GM12873 (cell line): ENCODE results near the gene ICE2.

ENCODE experiments used
- TF ChIP-seq, protein P1 (sequence below): IDR thresholded peaks from 2 replicates; pipeline ENCODE4 v1.5.1; 2012; ENCODE audit warnings: low read depth, mild to moderate bottlenecking, moderate library complexity, low read length, control low read depth; ENCODE audit not compliant: insufficient read depth; ENCODE audit errors: missing control alignments

The ICE2 gene

DNA sequence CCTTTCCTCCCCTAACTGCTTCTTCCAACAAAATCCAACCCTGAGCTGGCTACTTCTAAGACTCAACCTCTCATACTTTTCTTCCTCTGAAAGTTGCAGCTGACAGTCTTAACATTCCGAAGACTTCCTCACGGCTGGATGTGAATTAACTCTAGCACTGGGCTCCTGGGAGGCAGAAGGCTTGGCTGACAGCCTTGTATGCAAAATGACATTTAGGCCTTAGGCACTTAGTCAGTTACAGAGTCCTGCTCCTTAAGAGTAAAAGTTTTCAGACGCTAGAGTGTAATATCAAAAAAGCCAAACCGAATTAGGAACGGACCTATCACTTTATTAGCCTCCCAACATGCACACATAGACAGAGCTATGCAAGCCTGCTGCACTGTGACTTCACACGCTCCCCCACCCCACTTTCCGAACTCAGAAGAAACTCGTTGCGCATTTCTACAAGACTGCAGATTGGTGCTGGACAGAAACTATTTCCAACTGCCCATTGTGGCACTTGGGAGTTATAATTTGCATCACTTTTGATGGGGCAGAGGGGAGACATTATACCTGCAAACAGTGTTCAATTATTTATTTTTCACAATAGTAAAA is 65.6 kb downstream of the ICE2 start:
- TF ChIP-seq, protein P1, sequence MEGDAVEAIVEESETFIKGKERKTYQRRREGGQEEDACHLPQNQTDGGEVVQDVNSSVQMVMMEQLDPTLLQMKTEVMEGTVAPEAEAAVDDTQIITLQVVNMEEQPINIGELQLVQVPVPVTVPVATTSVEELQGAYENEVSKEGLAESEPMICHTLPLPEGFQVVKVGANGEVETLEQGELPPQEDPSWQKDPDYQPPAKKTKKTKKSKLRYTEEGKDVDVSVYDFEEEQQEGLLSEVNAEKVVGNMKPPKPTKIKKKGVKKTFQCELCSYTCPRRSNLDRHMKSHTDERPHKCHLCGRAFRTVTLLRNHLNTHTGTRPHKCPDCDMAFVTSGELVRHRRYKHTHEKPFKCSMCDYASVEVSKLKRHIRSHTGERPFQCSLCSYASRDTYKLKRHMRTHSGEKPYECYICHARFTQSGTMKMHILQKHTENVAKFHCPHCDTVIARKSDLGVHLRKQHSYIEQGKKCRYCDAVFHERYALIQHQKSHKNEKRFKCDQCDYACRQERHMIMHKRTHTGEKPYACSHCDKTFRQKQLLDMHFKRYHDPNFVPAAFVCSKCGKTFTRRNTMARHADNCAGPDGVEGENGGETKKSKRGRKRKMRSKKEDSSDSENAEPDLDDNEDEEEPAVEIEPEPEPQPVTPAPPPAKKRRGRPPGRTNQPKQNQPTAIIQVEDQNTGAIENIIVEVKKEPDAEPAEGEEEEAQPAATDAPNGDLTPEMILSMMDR: no peak

DNA sequence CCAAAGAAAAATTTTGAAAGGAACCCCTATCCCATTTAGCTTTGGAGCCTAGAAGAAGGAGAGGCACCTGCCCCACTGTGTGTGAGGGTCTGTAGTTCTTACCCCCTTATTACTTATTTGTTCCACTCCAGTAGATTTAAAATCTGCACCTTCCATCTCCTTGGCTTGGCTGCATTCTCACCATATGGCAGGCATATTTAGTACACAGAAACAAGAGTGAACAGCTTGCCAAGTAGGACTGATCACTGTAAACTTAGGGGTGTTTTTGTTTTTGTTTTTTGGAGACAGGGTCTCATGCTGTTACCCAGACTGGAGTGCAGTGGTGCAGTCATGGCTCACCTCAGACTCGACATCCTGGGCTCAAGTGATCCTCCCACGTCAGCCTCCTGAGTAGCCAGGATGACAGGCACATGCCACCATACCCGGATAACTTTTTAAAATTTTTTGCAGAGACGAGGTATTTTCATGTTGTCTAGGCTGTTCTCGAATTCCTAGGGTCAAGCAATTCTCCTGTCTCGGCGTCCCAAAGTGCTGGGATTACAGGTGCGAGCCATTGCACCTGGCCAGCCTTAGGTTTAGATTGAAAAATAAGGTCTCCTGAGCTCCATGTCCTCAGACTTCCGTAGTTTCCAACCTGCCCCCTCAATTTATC is 67.0 kb downstream of the ICE2 start:
- TF ChIP-seq, protein P1: no peak

DNA sequence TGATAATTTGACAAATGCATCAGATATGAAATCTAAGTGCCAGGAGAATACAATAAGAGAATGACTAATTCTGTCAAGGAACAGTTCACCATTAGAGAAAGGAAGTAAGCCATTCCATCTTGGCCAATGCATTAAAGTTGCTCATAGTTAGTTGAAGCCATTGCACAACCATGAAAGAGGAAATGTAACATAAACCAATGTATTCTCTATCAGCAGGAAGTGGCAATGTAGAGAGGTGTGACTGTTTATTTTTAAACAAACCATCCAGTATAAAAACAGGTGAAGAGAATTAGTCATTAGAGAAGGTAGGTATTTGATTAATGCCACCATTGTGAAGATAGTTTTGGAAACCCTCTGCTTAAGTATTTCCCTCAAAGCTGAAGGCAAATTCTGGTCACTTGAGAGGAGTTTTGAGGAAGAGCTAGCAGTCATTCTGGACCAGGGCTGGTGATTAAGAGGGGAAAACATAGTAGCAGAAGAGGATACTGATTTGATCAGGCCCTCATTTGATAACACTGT is 70.4 kb downstream of the ICE2 start:
- TF ChIP-seq, protein P1: no peak

DNA sequence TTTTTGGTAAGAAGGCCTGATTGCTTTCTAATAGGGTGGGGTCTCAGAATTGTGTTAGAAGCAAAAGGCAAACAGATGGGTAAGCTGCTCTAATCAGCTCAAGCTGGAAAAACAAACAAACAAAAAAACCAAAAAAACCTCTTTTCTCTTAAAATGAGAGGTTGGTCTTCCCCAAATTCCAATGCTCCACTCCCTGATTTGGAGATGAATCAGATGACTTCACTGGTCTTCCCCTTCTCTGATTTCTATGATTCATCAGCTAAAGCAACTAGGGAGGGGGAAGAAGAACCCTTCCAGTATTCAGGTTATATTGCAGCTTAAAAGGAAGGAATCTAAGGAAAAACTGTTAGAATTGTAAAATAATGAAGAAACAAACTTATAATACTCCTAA is 71.5 kb downstream of the ICE2 start:
- TF ChIP-seq, protein P1: no peak

DNA sequence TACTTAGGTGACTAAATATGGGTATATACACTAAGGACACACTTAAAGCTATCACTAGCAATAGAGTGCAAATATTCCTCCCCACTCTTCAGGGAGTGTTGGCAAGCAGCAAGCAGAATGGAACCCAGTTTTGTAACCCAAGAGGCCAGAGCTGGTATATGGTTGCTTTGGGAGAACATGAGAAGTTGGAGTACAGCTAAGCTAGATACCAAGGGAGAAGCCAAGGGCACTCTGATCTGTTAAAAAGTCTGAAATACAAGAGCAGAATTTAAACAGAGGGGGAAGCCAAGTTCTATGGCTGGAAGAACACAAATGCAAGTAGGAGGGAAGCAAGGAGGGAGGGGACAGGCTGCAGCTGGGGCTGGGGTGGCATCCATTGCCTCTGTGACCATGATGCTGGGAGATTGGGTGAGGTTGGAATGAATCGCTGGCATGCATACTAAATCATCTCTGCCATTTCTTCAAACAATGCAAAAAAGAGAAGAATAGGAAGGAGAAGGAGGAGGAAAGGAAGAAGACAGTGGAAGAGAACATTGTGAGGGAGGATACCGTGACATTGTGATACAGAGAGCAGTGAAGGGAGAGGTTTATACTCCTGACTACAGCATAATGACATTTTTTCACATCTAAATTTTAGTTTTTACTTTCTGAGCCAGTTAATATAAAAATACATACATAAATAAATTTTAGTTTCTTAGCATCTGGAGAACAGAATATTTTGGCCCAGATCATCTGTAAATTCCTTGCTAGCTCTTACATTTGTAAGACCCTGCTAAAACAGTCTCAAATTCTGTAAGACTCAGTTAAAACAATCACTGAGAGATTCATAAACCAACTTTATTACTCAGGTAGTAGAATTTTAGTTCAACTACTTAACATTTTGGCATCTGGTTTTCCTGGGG is 72.2 kb downstream of the ICE2 start:
- TF ChIP-seq, protein P1: no peak

DNA sequence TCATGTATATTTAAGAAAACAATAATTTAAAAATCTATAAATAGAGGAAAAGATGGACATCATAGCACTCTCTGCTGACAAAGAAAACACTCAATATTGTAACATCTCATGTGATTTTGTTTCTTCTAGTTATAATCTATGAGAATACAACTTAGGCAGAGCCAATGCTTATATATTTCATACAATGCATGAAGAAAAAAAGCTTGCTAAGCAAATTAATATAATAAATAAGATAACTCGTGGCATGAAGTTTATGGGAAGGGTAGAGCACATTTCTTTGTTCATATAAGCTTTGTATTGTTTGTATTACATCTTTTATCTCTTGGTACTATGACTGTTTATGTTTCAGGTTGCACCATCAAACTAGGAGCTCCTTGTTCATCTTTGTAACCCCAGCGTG is 73.5 kb downstream of the ICE2 start:
- TF ChIP-seq, protein P1: no peak

DNA sequence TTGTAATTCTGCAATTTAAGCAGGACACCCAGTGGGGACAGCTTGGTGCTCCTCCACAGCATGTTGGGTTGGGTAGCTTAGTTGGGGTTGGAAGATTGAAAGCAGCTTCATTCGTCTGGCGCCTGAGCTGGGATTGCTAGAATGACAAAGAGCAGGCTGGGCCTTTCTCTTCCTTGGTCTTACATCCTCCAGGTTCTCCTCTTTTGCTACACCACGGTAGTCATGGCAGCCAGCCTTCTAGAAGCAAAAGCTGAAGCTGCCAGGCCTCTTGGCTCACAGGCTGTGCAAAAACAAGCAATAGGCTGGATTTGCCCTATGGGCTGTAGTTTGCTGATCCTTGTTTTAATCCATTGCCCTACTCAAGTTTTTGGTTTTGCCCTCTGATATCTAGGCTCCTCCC is 78.0 kb downstream of the ICE2 start:
- TF ChIP-seq, protein P1: no peak
